Spinal cord (tissue), 10 donors: Measurements from ENCODE around the gene WSCD2. TPM values are rescaled to one million over a fixed set of nuclear protein-coding genes. Genes with fewer than 3 reads are reported as not detected.

Experiments
- DNase-seq, 6 donors: peaks; one replicate each; pipeline versions ENCODE4 v3.0.0 to v3.0.0-alpha.2; 2013 to 2015; ENCODE audit warnings: low spot score in 6 of 6, low read depth in 4 of 6
- H3K27ac ChIP-seq: one replicate; pipeline ENCODE4 v1.5.1; 2013; ENCODE audit warnings: low read depth, low read length, control low read depth
- H3K27me3 ChIP-seq: one replicate; pipeline ENCODE4 v1.6.1; 2013; ENCODE audit warnings: low read length; ENCODE audit not compliant: control insufficient read depth, insufficient read depth
- H3K36me3 ChIP-seq: one replicate; pipeline ENCODE4 v1.6.1; 2013; ENCODE audit warnings: low read length; ENCODE audit not compliant: control insufficient read depth, insufficient read depth
- H3K4me1 ChIP-seq: one replicate; pipeline ENCODE4 v1.6.1; 2013; ENCODE audit warnings: low read length; ENCODE audit not compliant: control insufficient read depth, insufficient read depth
- H3K4me3 ChIP-seq: one replicate; pipeline ENCODE4 v1.5.1; 2013; ENCODE audit warnings: low read depth, low read length, control low read depth
- H3K9me3 ChIP-seq: one replicate; pipeline ENCODE4 v1.6.1; 2013; ENCODE audit warnings: low read length; ENCODE audit not compliant: control insufficient read depth, insufficient read depth
- WGBS: methylation state at CpG from one replicate; pipeline ENCODE4 v1.1.5; 2013; ENCODE audit warnings: missing lambda C conversion rate; ENCODE audit not compliant: insufficient coverage; 5-methylcytosine and 5-hydroxymethylcytosine counted together
- polyA plus RNA-seq, 2 donors: library from polyadenylated mRNA; unstranded; fragments of 120-200 nt; gene quantifications; one replicate each; pipeline ENCODE4 v1.2.1, GENCODE V29; 2013; ENCODE audit not compliant: insufficient read length in 2 of 2
- total RNA-seq, 2 donors: library from RNA; depleted of rRNA in 1 of 2; stranded (reverse); fragments of 120-200 nt in 1 of 2; fragments of >200 nt in 1 of 2; gene quantifications; one replicate each; pipeline versions ENCODE4 v1.2.3 to v1.2.4, GENCODE V29; 2013 to 2014
- donor health status: healthy.

WSCD2 gene
- total and polyA plus RNA-seq, 4 donors = 6.1 to 17.4 (median 11.8) TPM

DNA sequence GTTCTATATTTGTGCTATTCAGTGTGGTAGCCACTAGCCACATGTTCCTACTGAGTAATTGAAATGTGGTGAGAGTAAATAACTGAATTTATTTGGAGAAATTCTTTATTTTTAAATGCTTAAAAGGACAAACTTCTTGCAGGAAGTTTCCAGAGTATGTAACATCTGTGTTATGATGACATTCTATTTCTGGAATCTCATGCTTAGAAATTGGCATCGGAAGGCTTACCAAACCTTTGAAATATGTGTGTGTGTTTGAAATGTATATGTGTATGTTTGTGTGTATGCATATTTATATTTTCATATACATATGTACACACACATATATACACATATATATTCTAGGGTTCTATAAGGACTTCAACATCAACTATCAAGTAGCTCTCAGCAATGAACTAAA, 12.4 kb upstream of the WSCD2 start:
- H3K4me1 ChIP-seq = no peaks in the 10 kb centered on the region
- no peaks in the 10 kb centered on the region for H3K27me3 ChIP-seq
- no peak overlapping the region for H3K27ac ChIP-seq
- no peak for DNase-seq
- no peaks in the 10 kb centered on the region for H3K36me3 ChIP-seq
- no peak overlapping the region for H3K4me3 ChIP-seq
- H3K9me3 ChIP-seq = no peaks in the 10 kb centered on the region
- WGBS = no CpG with 5 or more reads among the region's 1 CpG

DNA sequence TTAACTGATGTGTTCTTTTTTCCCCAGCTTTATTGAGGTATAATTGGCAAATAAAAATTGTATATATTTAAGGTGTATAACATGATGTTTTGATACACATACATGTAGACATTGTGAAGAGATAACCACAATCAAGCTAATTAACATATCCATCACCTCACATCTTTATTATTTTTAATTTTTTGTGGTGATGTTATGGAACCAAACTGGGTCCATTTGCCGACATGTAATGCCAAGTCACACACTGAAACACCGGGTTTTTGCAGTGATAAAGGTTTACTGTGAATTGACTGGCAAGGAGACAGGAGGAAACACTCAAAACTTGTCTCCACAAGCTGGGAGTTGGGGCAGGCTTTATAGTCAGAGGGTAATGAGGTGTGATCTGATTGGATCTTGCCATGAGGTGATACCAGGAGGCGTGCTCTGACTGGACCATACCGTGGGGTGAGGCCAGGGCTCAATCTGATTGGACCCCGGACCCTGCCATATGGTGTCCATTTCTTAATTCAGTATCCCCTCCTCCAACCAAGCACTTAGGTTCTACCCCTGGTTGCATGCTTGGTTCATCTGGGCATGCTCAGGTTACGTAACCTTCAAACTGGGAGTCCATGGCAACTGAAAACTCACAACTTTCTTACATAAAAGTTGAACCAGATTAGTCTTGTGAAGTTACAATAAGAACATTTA, 11.8 kb upstream of the WSCD2 start:
- Histone ChIP-seq H3K4me3 (no peak overlapping the region), H3K27ac (no peak overlapping the region), H3K9me3 (no peaks in the 10 kb centered on the region), H3K27me3 (no peaks in the 10 kb centered on the region), H3K4me1 (no peaks in the 10 kb centered on the region), H3K36me3 (no peaks in the 10 kb centered on the region)
- WGBS = 90% methylated on average over 5 of the region's 6 CpGs
- no peak for DNase-seq

DNA sequence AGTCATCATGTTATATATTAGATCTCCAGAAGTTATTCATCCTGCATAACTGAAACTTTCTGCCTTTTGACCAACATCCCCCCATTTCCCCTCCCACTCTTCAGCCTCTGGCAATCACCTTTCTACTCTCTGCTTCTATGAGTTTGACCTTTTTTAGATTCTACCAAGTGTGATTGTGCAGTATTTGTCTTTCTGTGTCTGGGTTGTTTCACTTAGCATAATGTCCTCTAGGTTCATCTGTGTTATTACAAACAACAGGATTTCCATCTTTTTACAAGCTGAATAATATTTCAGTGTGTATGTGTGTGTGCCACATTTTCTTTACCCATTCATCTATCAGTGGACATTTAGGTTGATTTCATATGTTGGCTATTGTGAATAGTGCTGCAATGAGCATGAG, 11.2 kb upstream of the WSCD2 start:
- Histone ChIP-seq H3K27ac (no peak overlapping the region), H3K9me3 (no peaks in the 10 kb centered on the region), H3K4me1 (no peaks in the 10 kb centered on the region), H3K36me3 (no peaks in the 10 kb centered on the region), H3K4me3 (no peak overlapping the region), H3K27me3 (no peaks in the 10 kb centered on the region)
- no peak for DNase-seq

DNA sequence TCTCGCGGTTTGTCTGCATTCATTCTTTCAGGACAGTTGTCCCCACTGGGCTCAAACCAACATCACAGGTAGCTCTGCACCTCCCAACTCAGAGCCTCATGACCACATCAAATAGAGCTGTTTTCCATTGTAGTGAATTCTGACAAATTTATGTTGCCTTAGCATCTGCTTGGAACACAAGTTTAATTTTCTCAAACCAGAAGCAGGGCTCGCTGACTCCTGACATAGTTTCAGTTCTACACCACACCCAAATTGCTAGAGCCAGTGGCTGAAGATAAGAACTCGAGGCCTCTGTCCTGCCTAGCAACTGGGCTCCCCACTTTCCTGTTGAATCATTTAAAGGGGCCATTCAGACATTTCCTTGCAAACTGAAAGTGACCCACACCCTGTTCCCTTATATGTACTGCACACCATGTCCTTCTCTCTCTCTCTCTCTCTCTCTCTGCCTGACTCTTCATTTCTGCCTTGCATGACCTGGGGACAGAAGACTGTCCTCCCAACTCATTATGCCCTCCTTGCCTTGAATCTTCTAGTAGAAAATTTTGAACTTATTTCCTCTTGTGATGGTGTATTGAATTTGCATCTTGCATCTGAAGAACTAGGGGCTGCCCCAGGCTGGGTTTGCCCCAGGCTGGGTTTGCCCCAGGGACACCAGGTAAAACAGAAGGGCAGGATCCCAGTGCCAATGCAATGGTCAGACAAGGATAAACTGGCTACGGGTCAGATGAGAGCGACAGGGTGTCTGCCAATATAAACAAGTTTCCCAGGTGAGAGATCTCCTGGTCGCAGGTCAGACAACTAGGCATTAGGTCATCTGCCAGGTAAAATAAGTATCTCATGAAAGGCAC, 9.7 kb upstream of the WSCD2 start:
- DNase-seq = no peak
- Histone ChIP-seq H3K4me3 (no peak overlapping the region), H3K4me1 (no peaks in the 10 kb centered on the region), H3K27ac (no peak overlapping the region), H3K27me3 (no peaks in the 10 kb centered on the region), H3K9me3 (no peaks in the 10 kb centered on the region), H3K36me3 (no peaks in the 10 kb centered on the region)
- WGBS = 90% methylated on average over 5 of the region's 7 CpGs

DNA sequence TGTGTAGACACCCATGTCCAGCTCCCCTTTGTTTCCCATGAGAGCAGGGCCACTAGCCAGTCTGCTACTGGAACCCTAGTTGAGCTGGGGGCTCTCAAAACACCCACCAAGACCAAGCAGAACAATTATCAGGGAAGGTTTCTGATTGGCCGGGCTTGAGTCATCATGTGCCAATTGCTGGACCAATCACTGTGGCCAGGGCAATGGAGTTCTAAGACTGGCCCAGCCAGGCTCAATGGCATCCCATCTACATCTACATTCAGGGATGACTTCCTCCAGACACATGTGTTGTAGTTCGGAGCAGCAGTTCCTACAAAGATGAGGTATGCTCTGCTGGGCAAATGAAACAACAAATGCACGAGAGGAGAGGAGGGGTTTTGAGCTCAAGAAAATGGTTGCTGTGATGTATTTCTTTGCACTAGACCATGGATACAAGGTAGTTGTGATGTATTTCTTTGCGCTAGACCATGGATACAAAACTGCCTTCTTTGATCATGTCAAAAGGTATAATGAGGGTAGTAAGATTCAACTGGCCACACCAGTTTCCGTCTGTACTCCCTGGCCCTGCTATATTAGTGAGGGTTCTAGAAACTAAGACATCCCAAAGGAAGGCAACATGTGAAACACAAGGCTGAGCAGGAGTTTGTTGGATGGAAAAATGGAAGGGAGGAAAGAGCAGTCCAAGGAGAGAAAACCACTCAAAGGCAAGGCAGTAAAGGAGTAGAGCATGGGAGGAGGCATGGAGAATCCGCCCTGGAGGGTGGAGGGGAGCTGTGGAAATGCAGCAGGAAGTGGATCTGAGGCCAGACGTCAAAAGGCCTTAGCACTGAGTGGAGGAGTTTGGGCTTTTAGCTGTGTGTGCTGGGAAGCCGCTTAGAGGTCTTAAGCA, 8.9 kb upstream of the WSCD2 start:
- DNase-seq = no peak
- Histone ChIP-seq H3K27ac (no peak overlapping the region), H3K4me3 (no peak overlapping the region), H3K4me1 (no peaks in the 10 kb centered on the region), H3K27me3 (no peaks in the 10 kb centered on the region), H3K9me3 (no peaks in the 10 kb centered on the region), H3K36me3 (no peaks in the 10 kb centered on the region)
- WGBS = 78% methylated on average over 7 of the region's 8 CpGs

DNA sequence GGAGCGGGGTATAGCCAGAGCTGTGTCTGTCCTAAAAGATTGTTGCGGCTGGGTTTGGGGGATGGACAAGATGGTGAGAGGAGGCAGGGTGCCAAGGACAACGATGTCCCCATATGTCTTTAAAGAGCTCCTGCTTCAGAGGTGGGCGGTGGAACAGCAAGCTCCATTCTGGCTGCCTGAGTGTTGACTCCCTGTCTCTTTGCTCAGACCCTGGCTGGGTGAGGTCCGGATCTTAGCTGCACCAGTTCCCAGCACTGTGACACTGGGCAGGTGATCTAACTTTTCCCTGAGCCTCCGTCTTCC, 8.3 kb upstream of the WSCD2 start:
- no peaks in the 10 kb centered on the region for H3K9me3 ChIP-seq
- WGBS = 74% methylated on average over 6 of the region's 6 CpGs
- no peak overlapping the region for H3K27ac ChIP-seq
- H3K36me3 ChIP-seq = no peaks in the 10 kb centered on the region
- no peaks in the 10 kb centered on the region for H3K27me3 ChIP-seq
- no peaks in the 10 kb centered on the region for H3K4me1 ChIP-seq
- no peak for DNase-seq
- H3K4me3 ChIP-seq = no peak overlapping the region

DNA sequence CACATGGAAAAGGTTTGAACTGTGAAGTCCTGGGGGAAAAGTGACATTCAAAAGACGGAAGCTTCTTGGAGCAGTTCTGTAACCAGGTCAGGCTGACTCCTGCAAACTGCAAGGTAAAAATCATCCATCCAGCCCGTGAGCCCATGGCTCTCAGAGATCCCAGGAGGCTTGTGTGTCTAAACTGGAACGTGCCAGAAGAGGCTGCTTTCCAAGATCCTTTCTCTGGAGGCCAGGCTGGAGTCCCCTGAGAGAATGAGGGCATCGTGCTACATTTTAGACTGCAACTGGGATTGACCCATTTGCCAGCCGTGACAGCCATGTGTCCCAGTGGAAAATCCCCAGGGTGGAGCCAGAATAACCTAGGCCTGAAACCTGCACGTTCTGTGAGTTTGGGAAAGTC, 7.8 kb upstream of the WSCD2 start:
- Histone ChIP-seq H3K27me3 (no peaks in the 10 kb centered on the region), H3K36me3 (no peaks in the 10 kb centered on the region), H3K9me3 (no peaks in the 10 kb centered on the region), H3K4me3 (no peak overlapping the region), H3K4me1 (no peaks in the 10 kb centered on the region), H3K27ac (no peak overlapping the region)
- 69% methylated on average over 6 of the region's 6 CpGs for WGBS
- no peak for DNase-seq

DNA sequence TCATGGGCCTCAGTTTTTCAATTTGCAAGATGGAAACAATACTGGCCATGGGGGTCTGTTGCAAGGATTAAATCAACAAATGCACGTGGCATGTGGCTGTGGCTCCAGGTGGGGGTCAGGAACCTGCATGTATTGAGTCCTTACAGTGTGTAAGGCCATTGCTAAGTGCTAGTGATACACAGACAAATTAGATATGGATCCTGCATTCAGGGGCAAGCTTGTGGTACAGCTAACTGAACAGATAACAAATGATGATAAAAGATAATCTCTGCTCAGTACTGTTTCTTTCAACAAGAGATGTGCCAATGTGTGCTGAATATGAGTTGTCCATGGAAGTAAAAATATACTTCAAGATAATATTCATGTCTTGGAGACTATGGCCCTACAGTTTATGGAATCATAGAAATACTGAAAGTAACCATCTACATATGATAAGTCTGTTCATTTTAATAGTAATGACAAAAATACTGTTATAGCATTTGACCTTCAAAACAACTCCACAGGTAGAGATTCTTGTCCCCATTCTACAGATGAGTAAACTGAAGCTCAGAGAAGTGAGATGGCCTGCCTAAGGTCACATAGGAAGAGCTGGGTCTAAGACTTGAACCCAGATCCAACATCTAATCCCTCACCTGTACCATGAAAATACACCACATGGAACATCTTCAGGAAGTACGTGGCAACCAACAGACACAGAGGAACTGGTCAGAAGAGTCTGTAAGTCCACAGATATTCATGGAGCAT, 7.2 kb upstream of the WSCD2 start:
- no peak overlapping the region for H3K27ac ChIP-seq
- WGBS = 100% methylated on average over 1 of the region's 2 CpGs
- H3K4me1 ChIP-seq = no peaks in the 10 kb centered on the region

DNA sequence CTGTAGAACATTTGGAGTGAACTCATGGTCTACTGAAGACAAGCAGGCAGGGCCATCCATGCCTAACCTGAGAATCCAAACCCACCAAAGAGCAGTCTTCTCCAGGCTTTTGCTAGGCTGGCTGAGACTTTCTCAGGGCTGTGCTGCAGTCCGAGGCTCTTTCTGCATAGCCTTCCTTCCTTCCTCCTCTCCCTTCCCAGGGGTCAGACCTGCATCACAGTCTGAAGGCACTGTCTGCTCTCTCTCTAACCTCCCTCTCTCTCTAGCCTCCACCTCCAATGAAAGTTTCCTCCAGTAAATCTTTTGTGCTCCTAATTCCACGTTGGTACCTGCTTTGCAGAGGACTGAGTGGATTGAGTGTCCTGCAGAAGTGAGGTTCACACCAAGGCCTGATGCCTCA, 6.4 kb upstream of the WSCD2 start:
- Histone ChIP-seq H3K27me3 (no peaks in the 10 kb centered on the region), H3K9me3 (no peaks in the 10 kb centered on the region), H3K4me1 (no peaks in the 10 kb centered on the region), H3K27ac (no peak overlapping the region), H3K36me3 (no peaks in the 10 kb centered on the region), H3K4me3 (no peak overlapping the region)
- WGBS = 72% methylated on average over 2 of the region's 2 CpGs
- no peak for DNase-seq

More for the DNA sequence above, 7.2 kb upstream of the WSCD2 start:
- Histone ChIP-seq H3K36me3 (no peaks in the 10 kb centered on the region), H3K4me3 (no peak overlapping the region), H3K9me3 (no peaks in the 10 kb centered on the region), H3K27me3 (no peaks in the 10 kb centered on the region)
- DNase-seq = no peak
